OCI-LY3 (cell line): ENCODE data around the gene ERCC5.

Experiments
- CTCF ChIP-seq: fragments of 200-600, 300-600 bp; sonication (generic); IDR thresholded peaks from 2 replicates; pipeline ENCODE4 v1.5.1; 2014; ENCODE audit warnings: antibody characterized with exemption, low read length, low read depth
- EZH2phosphoT487 ChIP-seq: fragments of 200-600 bp; shearing (Covaris generic); IDR thresholded peaks from 2 replicates; pipeline ENCODE4 v1.6.1; 2018; ENCODE audit warnings: antibody characterized with exemption, mixed run types, low read depth

GRCh38 chr13:102900193-102900608, 54.4 kb downstream of the ERCC5 start:
- TF ChIP-seq CTCF (no peak), EZH2phosphoT487 (no peak)
